Measurements from ENCODE around the gene CLEC7A.
A peak's percentile ranks its signal among the peaks of the same experiment; 100 is the strongest.

The CLEC7A gene

DNA sequence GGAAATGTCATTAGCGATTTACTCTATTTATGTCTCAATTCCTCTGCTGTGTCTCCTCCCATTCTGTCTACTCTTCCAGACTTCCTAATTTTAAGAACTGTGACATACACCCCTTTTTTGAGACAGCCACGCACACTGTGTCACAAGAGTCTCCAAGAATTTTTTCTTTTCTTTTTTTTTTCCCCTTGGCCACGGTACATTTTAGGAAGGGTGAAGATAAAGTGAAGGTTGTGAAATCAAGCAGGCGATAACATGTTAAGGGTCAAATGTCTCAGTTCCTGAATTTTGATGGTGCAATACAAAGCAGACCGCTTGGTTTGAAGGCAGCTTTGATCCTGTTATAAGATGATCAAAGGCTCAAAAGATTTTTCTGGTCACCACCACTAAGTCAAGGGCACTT, 37.6 kb upstream of the CLEC7A start:
- no peak overlapping the region for H3K27ac ChIP-seq (ENCODE audit: low read depth, low read length)
- no CpG with 5 or more reads among the region's 5 CpGs for WGBS (ENCODE audit: extremely low coverage, insufficient coverage, insufficient read length)
- peaks cover 5% of the 10 kb centered on the region for H3K79me1 ChIP-seq (ENCODE audit: low read length)
- H2AFZ ChIP-seq (ENCODE audit: insufficient read depth, low read length, poor library complexity), result no peak overlapping the region
- no peak overlapping the region for H2BK12ac ChIP-seq (ENCODE audit: low read length)
- H2BK5ac ChIP-seq (ENCODE audit: low read depth, low read length, poor library complexity), result no peak overlapping the region
- H3K9ac ChIP-seq (ENCODE audit: low read length), result no peak overlapping the region
- no peak overlapping the region for H3K4me3 ChIP-seq (ENCODE audit: low read depth, low read length)
- H4K91ac ChIP-seq (ENCODE audit: low read depth, low read length), result no peak overlapping the region
- no peaks in the 10 kb centered on the region for H3K27me3 ChIP-seq (ENCODE audit: insufficient read depth, low read length)
- no peak overlapping the region for H3K4me2 ChIP-seq (ENCODE audit: low read length)
- no peaks in the 10 kb centered on the region for H3K79me2 ChIP-seq (ENCODE audit: control insufficient read depth, insufficient read depth, low read length, poor library complexity)
- no peak overlapping the region for H3K18ac ChIP-seq (ENCODE audit: low read length)
- H3K4me1 ChIP-seq (ENCODE audit: control insufficient read depth in 1 of 2, insufficient read depth in 2 of 2, low read length in 2 of 2), result peaks cover 3 to 6% of the 10 kb centered on the region in 2 experiments
- no peak overlapping the region for H3K14ac ChIP-seq (ENCODE audit: low read length)
- H3K9me3 ChIP-seq (ENCODE audit: insufficient read depth, low read depth, low read length), result no peaks in the 10 kb centered on the region
- no peak overlapping the region for H4K12ac ChIP-seq (ENCODE audit: low read depth, low read length)
- no peak overlapping the region for H2AK5ac ChIP-seq (ENCODE audit: low read length)
- no peak overlapping the region for H3K4ac ChIP-seq (ENCODE audit: low read depth, low read length)
- peak; percentile 65 to 88 for DNase-seq
- no peaks in the 10 kb centered on the region for H3K36me3 ChIP-seq (ENCODE audit: control insufficient read depth in 1 of 2, insufficient read depth in 2 of 2, low read length in 2 of 2)
- H4K8ac ChIP-seq (ENCODE audit: low read depth, low read length), result no peak overlapping the region
- H3K23ac ChIP-seq (ENCODE audit: low read length), result no peak overlapping the region
- H2BK120ac ChIP-seq (ENCODE audit: insufficient read depth, low read length, poor library complexity), result no peak overlapping the region

- no peak overlapping the region for H3K4me3 ChIP-seq (ENCODE audit: low read depth, low read length)
- peaks cover 3 to 4% of the 10 kb centered on the region in 2 experiments for H3K4me1 ChIP-seq (ENCODE audit: control insufficient read depth in 1 of 2, insufficient read depth in 2 of 2, low read length in 2 of 2)
- H3K18ac ChIP-seq (ENCODE audit: low read length), result no peak overlapping the region
- no peak overlapping the region for H3K4ac ChIP-seq (ENCODE audit: low read depth, low read length)
- no peak overlapping the region for H3K4me2 ChIP-seq (ENCODE audit: low read length)
- peak; percentile 66 to 82 for DNase-seq
- no peaks in the 10 kb centered on the region for H3K79me2 ChIP-seq (ENCODE audit: control insufficient read depth, insufficient read depth, low read length, poor library complexity)
- H2AFZ ChIP-seq (ENCODE audit: insufficient read depth, low read length, poor library complexity), result no peak overlapping the region
- H3K36me3 ChIP-seq (ENCODE audit: control insufficient read depth in 1 of 2, insufficient read depth in 2 of 2, low read length in 2 of 2), result no peaks in the 10 kb centered on the region
- no peak overlapping the region for H3K14ac ChIP-seq (ENCODE audit: low read length)
- H3K9ac ChIP-seq (ENCODE audit: low read length), result no peak overlapping the region
- WGBS (ENCODE audit: extremely low coverage, insufficient coverage, insufficient read length), result no CpG with 5 or more reads among the region's 1 CpG
- H4K12ac ChIP-seq (ENCODE audit: low read depth, low read length), result no peak overlapping the region
- H2BK5ac ChIP-seq (ENCODE audit: low read depth, low read length, poor library complexity), result no peak overlapping the region
- no peak overlapping the region for H2BK12ac ChIP-seq (ENCODE audit: low read length)
- no peak overlapping the region for H3K27ac ChIP-seq (ENCODE audit: low read depth, low read length)
- H3K23ac ChIP-seq (ENCODE audit: low read length), result no peak overlapping the region
- H3K9me3 ChIP-seq (ENCODE audit: insufficient read depth, low read depth, low read length), result no peaks in the 10 kb centered on the region
- H2BK120ac ChIP-seq (ENCODE audit: insufficient read depth, low read length, poor library complexity), result no peak overlapping the region
- H4K8ac ChIP-seq (ENCODE audit: low read depth, low read length), result no peak overlapping the region
- no peak overlapping the region for H2AK5ac ChIP-seq (ENCODE audit: low read length)
- H4K91ac ChIP-seq (ENCODE audit: low read depth, low read length), result no peak overlapping the region
- no peaks in the 10 kb centered on the region for H3K27me3 ChIP-seq (ENCODE audit: insufficient read depth, low read length)
- peaks cover 2% of the 10 kb centered on the region for H3K79me1 ChIP-seq (ENCODE audit: low read length)
Measured at GRCh38 chr12:10165421-10165820, 35.4 kb upstream of the CLEC7A start.

GRCh38 chr12:10163084-10163483, 33.1 kb upstream of the CLEC7A start:
- Histone ChIP-seq H2BK5ac (ENCODE audit: low read depth, low read length, poor library complexity) (no peak overlapping the region), H4K8ac (ENCODE audit: low read depth, low read length) (no peak overlapping the region), H3K79me2 (ENCODE audit: control insufficient read depth, insufficient read depth, low read length, poor library complexity) (no peaks in the 10 kb centered on the region), H3K4me2 (ENCODE audit: low read length) (no peak overlapping the region), H3K9me3 (ENCODE audit: insufficient read depth, low read depth, low read length) (no peaks in the 10 kb centered on the region), H3K79me1 (ENCODE audit: low read length) (peaks cover 1% of the 10 kb centered on the region), H4K12ac (ENCODE audit: low read depth, low read length) (no peak overlapping the region), H3K23ac (ENCODE audit: low read length) (no peak overlapping the region), H3K27me3 (ENCODE audit: insufficient read depth, low read length) (no peaks in the 10 kb centered on the region), H3K4me1 (ENCODE audit: control insufficient read depth in 1 of 2, insufficient read depth in 2 of 2, low read length in 2 of 2) (peaks cover 3% of the 10 kb centered on the region in 2 experiments), H3K4me3 (ENCODE audit: low read depth, low read length) (no peak overlapping the region), H3K9ac (ENCODE audit: low read length) (no peak overlapping the region), H3K27ac (ENCODE audit: low read depth, low read length) (no peak overlapping the region), H3K36me3 (ENCODE audit: control insufficient read depth in 1 of 2, insufficient read depth in 2 of 2, low read length in 2 of 2) (no peaks in the 10 kb centered on the region), H3K14ac (ENCODE audit: low read length) (no peak overlapping the region), H3K4ac (ENCODE audit: low read depth, low read length) (no peak overlapping the region), H2AK5ac (ENCODE audit: low read length) (no peak overlapping the region), H2BK120ac (ENCODE audit: insufficient read depth, low read length, poor library complexity) (no peak overlapping the region), H2AFZ (ENCODE audit: insufficient read depth, low read length, poor library complexity) (no peak overlapping the region), H3K18ac (ENCODE audit: low read length) (no peak overlapping the region), H4K91ac (ENCODE audit: low read depth, low read length) (no peak overlapping the region), H2BK12ac (ENCODE audit: low read length) (no peak overlapping the region)
- DNase-seq, result no peak
- WGBS (ENCODE audit: extremely low coverage, insufficient coverage, insufficient read length), result no CpG with 5 or more reads among the region's 3 CpGs

- H3K14ac ChIP-seq (ENCODE audit: low read length), result no peak overlapping the region
- no peaks in the 10 kb centered on the region for H3K9me3 ChIP-seq (ENCODE audit: insufficient read depth, low read depth, low read length)
- H3K4me3 ChIP-seq (ENCODE audit: low read depth, low read length), result no peak overlapping the region
- no peaks in the 10 kb centered on the region for H3K36me3 ChIP-seq (ENCODE audit: control insufficient read depth in 1 of 2, insufficient read depth in 2 of 2, low read length in 2 of 2)
- no peak overlapping the region for H3K23ac ChIP-seq (ENCODE audit: low read length)
- H4K8ac ChIP-seq (ENCODE audit: low read depth, low read length), result no peak overlapping the region
- peaks cover 1 to 3% of the 10 kb centered on the region in 2 experiments for H3K4me1 ChIP-seq (ENCODE audit: control insufficient read depth in 1 of 2, insufficient read depth in 2 of 2, low read length in 2 of 2)
- H3K79me1 ChIP-seq (ENCODE audit: low read length), result no peaks in the 10 kb centered on the region
- DNase-seq, result no peak
- H3K4me2 ChIP-seq (ENCODE audit: low read length), result no peak overlapping the region
- no peak overlapping the region for H2BK5ac ChIP-seq (ENCODE audit: low read depth, low read length, poor library complexity)
- no peak overlapping the region for H4K12ac ChIP-seq (ENCODE audit: low read depth, low read length)
- no peak overlapping the region for H3K27ac ChIP-seq (ENCODE audit: low read depth, low read length)
- H3K4ac ChIP-seq (ENCODE audit: low read depth, low read length), result no peak overlapping the region
- no peak overlapping the region for H2AK5ac ChIP-seq (ENCODE audit: low read length)
- no peak overlapping the region for H2BK120ac ChIP-seq (ENCODE audit: insufficient read depth, low read length, poor library complexity)
- no peaks in the 10 kb centered on the region for H3K79me2 ChIP-seq (ENCODE audit: control insufficient read depth, insufficient read depth, low read length, poor library complexity)
- no peak overlapping the region for H2AFZ ChIP-seq (ENCODE audit: insufficient read depth, low read length, poor library complexity)
- H4K91ac ChIP-seq (ENCODE audit: low read depth, low read length), result no peak overlapping the region
- no peak overlapping the region for H2BK12ac ChIP-seq (ENCODE audit: low read length)
- whole genome bisulfite sequencing (ENCODE audit: extremely low coverage, insufficient coverage, insufficient read length), result no CpG with 5 or more reads among the region's 7 CpGs
- H3K9ac ChIP-seq (ENCODE audit: low read length), result no peak overlapping the region
- no peak overlapping the region for H3K18ac ChIP-seq (ENCODE audit: low read length)
- no peaks in the 10 kb centered on the region for H3K27me3 ChIP-seq (ENCODE audit: insufficient read depth, low read length)
Measured at GRCh38 chr12:10160617-10161385, 30.8 kb upstream of the CLEC7A start.

All from trophoblast cell (in vitro differentiated cells and primary cell).